Islet precursor cell (in vitro differentiated cells): ENCODE results near the gene CXCL1.
"Not testable (repeated sequence)": the region's sequence is repeated elsewhere in the genome, so short reads cannot be mapped to it uniquely, and the experiment has no call there.

Source experiments
- DNase-seq: peaks from one replicate; pipeline ENCODE4 v3.0.0-alpha.2; 2018

Gene CXCL1

GRCh38 chr4:73885574-73886267, 16.5 kb downstream of the CXCL1 start:
- DNase-seq, result no peak

DNA sequence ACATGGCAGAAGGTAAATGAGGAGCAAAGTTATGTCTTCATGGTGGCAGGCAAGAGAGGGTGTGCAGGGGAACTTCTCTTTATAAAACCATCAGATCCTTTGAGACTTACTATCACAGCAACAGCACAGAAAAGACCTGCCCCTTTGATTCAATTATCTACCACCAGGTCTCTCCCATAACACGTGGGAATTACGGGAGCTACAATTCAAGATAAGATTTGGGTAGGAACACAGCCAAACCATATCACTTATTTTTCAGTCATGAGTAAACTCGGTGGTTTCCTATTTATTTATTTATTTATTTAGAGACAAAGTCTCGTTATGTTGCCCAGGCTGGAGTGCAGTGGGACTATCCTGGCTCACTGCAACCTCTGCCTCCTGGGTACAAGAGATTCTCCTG, 22.1 kb downstream of the CXCL1 start:
- DNase-seq, result no peak

GRCh38 chr4:73891739-73892405, 22.7 kb downstream of the CXCL1 start:
- DNase-seq, result no peak

DNA sequence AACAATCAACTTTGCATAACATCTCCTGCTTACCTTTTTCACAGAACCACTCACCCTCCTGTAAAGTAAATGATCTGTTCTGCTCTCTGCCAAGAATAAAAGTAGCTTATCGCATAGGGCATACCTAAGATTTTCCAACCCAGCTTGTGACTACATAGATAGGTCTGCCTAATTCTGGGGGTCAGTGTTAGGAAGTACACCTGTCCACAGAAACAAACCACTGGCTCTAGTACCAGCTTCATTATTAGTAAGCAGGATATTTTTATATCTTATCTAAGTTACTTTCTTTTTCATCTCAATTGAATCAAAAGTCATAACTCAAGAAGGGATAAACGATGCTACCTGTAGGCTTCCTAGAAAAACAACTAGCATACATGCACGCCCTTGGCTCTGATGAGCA, 23.8 kb downstream of the CXCL1 start:
- DNase-seq, result no peak

DNA sequence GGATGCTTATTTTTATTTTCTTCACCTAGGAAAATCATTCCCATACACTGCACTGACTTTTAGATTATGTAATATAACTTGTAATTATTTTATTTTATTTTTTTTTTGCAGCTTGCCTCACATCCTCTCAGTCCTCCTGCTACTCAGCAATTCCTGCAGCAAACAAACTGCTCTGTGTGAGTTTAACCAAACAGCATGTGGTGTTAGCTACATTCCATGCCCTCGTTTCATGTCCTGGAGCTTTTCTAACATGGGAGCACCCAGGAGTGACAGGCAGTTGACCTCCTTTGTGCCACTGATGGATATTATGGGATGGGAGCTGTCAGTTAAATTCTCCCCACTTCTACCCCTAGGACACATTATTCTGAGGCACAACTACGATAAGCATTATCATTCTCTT, 24.8 kb downstream of the CXCL1 start:
- no peak for DNase-seq

GRCh38 chr4:73895201-73896175, 26.3 kb downstream of the CXCL1 start:
- no peak for DNase-seq

GRCh38 chr4:73896416-73896815, 27.2 kb downstream of the CXCL1 start:
- DNase-seq, result no peak

DNA sequence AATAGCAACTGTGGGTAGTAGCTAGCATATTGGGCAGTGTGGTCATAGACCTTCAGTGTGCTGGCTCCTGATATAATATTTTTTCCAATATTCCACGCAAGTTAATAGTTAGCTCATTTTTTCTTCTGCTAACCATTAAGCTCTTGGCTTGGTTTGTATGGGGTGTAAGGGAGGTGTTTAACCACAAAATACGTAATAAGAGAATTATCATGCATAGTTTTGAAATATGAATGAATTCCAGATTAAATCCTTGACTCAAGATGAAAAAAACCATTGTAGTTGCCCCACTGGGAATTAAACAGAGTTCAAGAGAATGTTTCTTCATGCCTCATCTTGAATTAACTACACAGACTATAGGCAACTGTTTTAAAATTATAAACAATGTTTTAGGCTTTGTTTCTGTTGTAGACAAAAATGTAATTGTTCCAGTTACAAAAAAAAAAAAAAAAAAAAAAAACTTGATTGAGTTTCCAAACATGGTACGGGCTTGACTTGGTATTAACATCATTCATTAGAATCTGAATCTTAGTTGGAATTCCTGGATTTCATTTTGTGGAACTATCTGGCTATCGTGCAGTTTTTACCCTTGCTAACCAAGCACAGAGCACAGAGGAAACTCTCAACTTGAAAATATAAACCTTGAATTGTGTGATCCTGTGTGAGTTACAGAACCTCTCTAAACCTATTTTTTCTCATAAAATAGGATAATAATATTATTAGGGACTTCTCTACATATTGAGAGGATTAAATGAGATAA, 28.4 kb downstream of the CXCL1 start:
- no peak for DNase-seq

GRCh38 chr4:73899338-73899737, 30.1 kb downstream of the CXCL1 start:
- DNase-seq, result not testable (repeated sequence)

- no peak for DNase-seq
Observed at GRCh38 chr4:73901031-73901430, 31.8 kb downstream of the CXCL1 start.

- no peak for DNase-seq
Observed at GRCh38 chr4:73902038-73902637, 32.9 kb downstream of the CXCL1 start.

DNA sequence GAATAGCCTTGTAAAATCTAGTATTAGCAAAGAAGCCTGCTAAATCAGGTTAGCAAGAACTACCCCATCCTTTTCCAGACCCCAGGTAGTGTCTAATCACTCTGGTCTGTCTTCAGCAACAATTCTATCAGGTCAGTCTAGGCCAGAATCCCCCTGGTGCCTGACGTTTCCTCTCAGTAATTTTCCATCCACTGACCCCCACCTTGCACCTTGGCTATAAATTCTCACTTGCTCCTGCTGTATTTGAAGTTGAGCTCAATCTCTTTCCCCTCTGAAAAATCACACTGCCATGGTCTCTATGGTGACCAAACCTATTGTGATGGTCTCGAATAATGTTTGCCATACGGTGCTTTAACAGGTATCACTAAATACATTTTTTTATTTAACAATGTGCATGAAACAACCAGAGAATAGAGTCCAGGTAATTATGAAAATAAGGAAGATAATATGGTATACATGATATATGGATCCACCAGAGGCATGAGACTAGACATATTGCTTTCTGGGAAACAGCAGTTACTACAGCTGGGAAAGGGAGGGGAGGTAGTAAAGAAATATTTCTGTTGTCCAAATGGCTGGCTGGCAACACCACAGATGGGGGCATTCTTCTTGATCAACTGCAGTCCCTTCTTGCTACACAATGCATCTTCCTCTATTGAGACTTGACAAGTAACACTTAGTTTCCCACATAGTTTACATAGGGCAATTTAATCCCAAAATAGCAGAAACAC, 33.8 kb downstream of the CXCL1 start:
- no peak for DNase-seq

DNA sequence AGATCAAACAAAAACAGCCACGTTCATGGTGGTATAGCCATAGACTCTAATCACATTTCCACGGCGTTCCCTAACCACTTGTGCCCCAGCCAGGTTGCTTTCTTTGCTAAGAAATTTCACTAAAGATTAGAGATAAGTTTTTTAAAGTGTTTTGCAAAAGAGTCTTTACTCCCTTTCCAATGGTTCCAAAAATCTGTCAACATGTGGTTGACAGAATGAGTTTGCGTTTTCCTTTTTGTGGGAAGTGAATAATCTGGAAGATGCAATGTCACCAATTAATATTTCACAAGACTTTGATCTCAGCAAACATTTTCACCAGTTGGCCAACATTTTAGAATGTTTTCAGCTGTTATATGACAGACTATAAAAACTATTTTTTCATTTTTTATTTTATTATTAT, 35.3 kb downstream of the CXCL1 start:
- no peak for DNase-seq

DNA sequence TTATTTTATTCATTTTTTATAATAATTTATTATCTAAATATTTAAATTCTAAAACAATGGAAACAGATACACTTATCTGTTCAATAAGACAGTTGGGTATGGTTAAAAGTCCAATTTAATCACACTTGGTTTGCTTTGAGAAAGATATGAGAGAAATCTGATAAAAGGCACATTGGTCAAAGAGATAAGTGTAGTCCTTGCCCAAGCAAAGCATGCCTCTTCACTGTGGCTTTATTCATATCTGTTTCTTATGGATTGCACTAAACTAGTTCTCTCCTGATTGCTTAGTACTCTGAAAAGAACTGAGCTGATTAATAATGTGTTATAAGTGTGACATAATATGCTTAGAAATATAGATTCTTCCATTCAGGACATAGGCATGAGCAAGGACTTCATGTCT, 39.8 kb downstream of the CXCL1 start:
- no peak for DNase-seq

DNA sequence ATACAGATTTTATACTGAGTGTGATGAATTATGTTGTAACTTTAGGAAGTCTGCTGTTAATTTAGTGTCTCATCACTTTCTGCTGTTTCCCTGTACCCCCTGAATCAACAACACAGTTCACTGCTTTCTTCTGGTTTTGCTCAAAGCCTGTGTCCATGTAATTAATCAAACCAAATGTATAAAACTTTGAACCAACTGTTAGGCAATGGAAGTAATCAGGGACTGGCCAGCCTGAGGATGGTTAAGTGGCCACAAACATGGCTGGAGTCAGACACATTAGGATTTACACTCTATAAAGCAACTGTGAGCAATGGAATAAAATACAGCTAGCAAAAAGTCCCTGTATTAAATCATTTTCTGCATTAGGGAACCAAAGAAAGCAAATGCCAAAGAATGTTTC, 42.6 kb downstream of the CXCL1 start:
- no peak for DNase-seq

- no peak for DNase-seq
Observed at GRCh38 chr4:73912191-73912590, 43.0 kb downstream of the CXCL1 start.

- DNase-seq, result no peak
Observed at GRCh38 chr4:73914071-73914470, 44.9 kb downstream of the CXCL1 start.

- no peak for DNase-seq
Observed at GRCh38 chr4:73916172-73916925, 47.2 kb downstream of the CXCL1 start.

GRCh38 chr4:73917081-73917501, 47.9 kb downstream of the CXCL1 start:
- no peak for DNase-seq

DNA sequence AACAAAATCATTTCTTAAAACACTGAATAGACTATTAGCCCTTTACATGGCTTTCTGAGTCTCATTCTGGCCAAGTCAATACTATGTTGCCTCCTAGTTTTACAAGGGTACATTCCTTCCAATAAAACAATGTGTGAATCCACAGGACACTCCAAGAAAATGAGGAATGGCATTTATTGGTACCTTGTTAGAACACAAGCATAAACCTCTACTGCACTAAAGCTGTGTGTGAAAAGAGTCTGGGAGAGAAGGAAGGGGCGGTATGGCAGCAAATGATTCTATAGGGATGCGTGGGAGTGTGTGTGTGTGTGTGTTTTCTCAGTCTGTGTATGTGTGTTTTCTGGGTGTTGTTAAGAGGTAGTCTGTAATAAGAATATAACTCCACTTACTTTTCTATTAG, 48.9 kb downstream of the CXCL1 start:
- DNase-seq, result no peak

DNA sequence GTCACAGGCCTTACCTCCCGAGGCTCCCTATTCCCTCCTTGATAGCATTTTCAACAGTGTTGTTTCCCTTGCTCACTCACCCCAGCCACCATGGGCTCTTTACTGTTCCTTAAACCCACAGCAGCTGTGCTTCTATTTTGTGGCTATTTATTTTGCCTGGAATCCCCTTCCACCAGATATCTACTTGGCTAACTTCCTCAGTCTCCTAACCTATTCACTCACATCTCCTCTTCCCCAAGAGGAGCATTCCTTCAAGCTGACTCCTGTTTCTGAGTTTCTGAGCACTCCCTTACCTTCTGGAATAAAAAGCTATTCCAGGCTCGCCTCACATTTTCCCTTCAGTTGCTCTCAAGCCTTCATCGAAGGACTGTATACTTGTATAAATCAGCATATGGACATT, 50.5 kb downstream of the CXCL1 start:
- no peak for DNase-seq
